Vagina (tissue), 2 donors: ENCODE measurements around the gene PZP. TPM values are rescaled to one million over a fixed set of nuclear protein-coding genes. Genes with fewer than 3 reads are reported as not detected.

ENCODE experiments used
- DNase-seq, 2 donors: peaks; one replicate each; pipeline ENCODE4 v3.0.0-alpha.2; 2017; ENCODE audit errors: extremely low spot score in 2 of 2
- H3K27ac ChIP-seq: fragments of 200-600 bp; sonication (generic); one replicate; pipeline ENCODE4 v1.5.1; 2019
- H3K27me3 ChIP-seq: fragments of 200-600 bp; sonication (generic); one replicate; pipeline ENCODE4 v1.5.1; 2019
- H3K36me3 ChIP-seq, 2 donors: fragments of 200-600 bp; sonication (generic); one replicate each; pipeline ENCODE4 v1.5.1; 2017 to 2019
- H3K4me1 ChIP-seq: fragments of 200-600 bp; sonication (generic); one replicate; pipeline ENCODE4 v1.5.1; 2019
- H3K4me3 ChIP-seq, 2 donors: fragments of 200-600 bp; sonication (generic); 1 replicate in 1 of 2; 2 replicates in 1 of 2; pipeline ENCODE4 v1.5.1; 2016 to 2019
- H3K9me3 ChIP-seq: fragments of 200-600 bp; sonication (generic); one replicate; pipeline ENCODE4 v1.5.1; 2019
- CTCF ChIP-seq, 3 experiments: fragments of 450-650 bp in 2 of 3; fragments of 200-600 bp in 1 of 3; sonication (generic) in 1 of 3; IDR thresholded peaks; one replicate each; pipeline ENCODE4 v1.5.1; 2017 to 2019; ENCODE audit warnings: antibody characterized with exemption in 3 of 3, mild to moderate bottlenecking in 2 of 3, moderate library complexity in 2 of 3
- POLR2A ChIP-seq, 2 donors: fragments of 450-650 bp; IDR thresholded peaks; one replicate each; pipeline ENCODE4 v1.6.1; 2017; ENCODE audit warnings: antibody characterized with exemption in 2 of 2, mild to moderate bottlenecking in 2 of 2, moderate library complexity in 2 of 2
- POLR2AphosphoS5 ChIP-seq, 2 donors: sonication (generic); formaldehyde crosslinking; IDR thresholded peaks; one replicate each; pipeline ENCODE4 v1.9.0; 2017; ENCODE audit warnings: antibody characterized with exemption in 2 of 2, mild to moderate bottlenecking in 2 of 2, low read depth in 1 of 2; ENCODE audit not compliant: insufficient read depth in 1 of 2
- intact Hi-C: fragments of 100-400 bp; cut with DNase I; formaldehyde crosslinking; loops from one replicate; pipeline ENCODE4 v1.15.1; 2023
- total RNA-seq: library from RNA; depleted of rRNA; stranded (reverse); fragments of >200 nt; gene quantifications from one replicate; pipeline ENCODE4 v1.2.3, GENCODE V29; 2016

PZP gene
- total RNA-seq, 1 donor from 2014 or later, result not detected

GRCh38 chr12:9127936-9128663 lies 80.1 kb downstream of the PZP start:
- H3K36me3 ChIP-seq, result no peaks in the 10 kb centered on the region
- no peak overlapping the region for H3K27ac ChIP-seq
- no peaks in the 10 kb centered on the region for H3K9me3 ChIP-seq
- peaks cover 9% of the 10 kb centered on the region for H3K4me1 ChIP-seq
- DNase-seq, result no peak
- TF ChIP-seq CTCF (IDR thresholded peaks at IDR 0.05) (no peak), POLR2AphosphoS5 (IDR thresholded peaks at IDR 0.05; ENCODE audit: insufficient read depth in 1 of 2, low read depth in 1 of 2) (no peak), POLR2A (IDR thresholded peaks at IDR 0.05) (no peak)
- H3K4me3 ChIP-seq, result no peak overlapping the region
- intact Hi-C loops, result no loop called here
- no peaks in the 10 kb centered on the region for H3K27me3 ChIP-seq

GRCh38 chr12:9127484-9127883 lies 80.7 kb downstream of the PZP start:
- Histone ChIP-seq H3K4me3 (no peak overlapping the region), H3K36me3 (no peaks in the 10 kb centered on the region), H3K4me1 (peaks cover 9% of the 10 kb centered on the region), H3K27ac (no peak overlapping the region), H3K9me3 (no peaks in the 10 kb centered on the region), H3K27me3 (no peaks in the 10 kb centered on the region)
- TF ChIP-seq POLR2AphosphoS5 (IDR thresholded peaks at IDR 0.05; ENCODE audit: insufficient read depth in 1 of 2, low read depth in 1 of 2) (no peak), POLR2A (IDR thresholded peaks at IDR 0.05) (no peak), CTCF (IDR thresholded peaks at IDR 0.05) (no peak)
- DNase-seq, result no peak
- intact Hi-C loops, result no loop called here

- no peak for DNase-seq
- H3K9me3 ChIP-seq, result no peaks in the 10 kb centered on the region
- intact Hi-C loops, result no loop called here
- TF ChIP-seq POLR2A (IDR thresholded peaks at IDR 0.05) (no peak), CTCF (IDR thresholded peaks at IDR 0.05) (no peak), POLR2AphosphoS5 (IDR thresholded peaks at IDR 0.05; ENCODE audit: insufficient read depth in 1 of 2, low read depth in 1 of 2) (no peak)
- peaks cover 9% of the 10 kb centered on the region for H3K4me1 ChIP-seq
- peak overlapping the region; percentile 62 for H3K27ac ChIP-seq
- peak overlapping the region in 1 of 2 donors; percentile 33 for H3K4me3 ChIP-seq
- no peaks in the 10 kb centered on the region for H3K36me3 ChIP-seq
- H3K27me3 ChIP-seq, result no peaks in the 10 kb centered on the region
Measured at GRCh38 chr12:9124383-9125031, 83.7 kb downstream of the PZP start.

GRCh38 chr12:9123781-9124382 lies 84.3 kb downstream of the PZP start:
- TF ChIP-seq POLR2A (IDR thresholded peaks at IDR 0.05) (no peak), POLR2AphosphoS5 (IDR thresholded peaks at IDR 0.05; ENCODE audit: insufficient read depth in 1 of 2, low read depth in 1 of 2) (no peak), CTCF (IDR thresholded peaks at IDR 0.05) (no peak)
- Histone ChIP-seq H3K27ac (peak overlapping the region; percentile 62), H3K36me3 (no peaks in the 10 kb centered on the region), H3K4me3 (peak overlapping the region; percentile 19 to 33), H3K9me3 (no peaks in the 10 kb centered on the region), H3K4me1 (peaks cover 9% of the 10 kb centered on the region), H3K27me3 (no peaks in the 10 kb centered on the region)
- intact Hi-C loops, result no loop called here
- no peak for DNase-seq
